ENCODE data around the gene APLP1. TPM values are rescaled to one million over a fixed set of nuclear protein-coding genes. Genes with fewer than 3 reads are reported as not detected.

The APLP1 gene
- total and polyA plus RNA-seq, 3 donors from 2014 or later = 37.9 to 54.3 (median 45.7) TPM

DNA sequence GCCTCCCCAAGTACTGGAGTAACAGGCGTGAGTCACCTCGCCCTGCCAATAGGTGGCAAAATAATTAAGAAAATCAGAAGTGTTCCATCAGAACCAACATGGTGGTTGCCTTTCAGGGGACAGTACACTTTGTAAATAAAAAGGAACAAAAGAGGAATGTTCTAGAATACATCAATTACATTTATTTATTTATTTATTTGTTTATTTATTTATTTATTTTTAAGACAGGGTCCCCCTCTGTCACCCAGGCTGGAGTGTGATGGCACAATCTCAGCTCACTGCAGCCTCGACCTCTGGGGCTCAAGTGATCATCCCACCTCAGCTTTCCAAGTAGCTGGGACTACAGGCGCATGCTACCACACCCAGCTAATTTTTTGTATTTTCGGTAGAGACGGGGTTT is 52.6 kb downstream of the APLP1 start:
- no peaks in the 10 kb centered on the region for H3K36me3 ChIP-seq (ENCODE audit: low read depth, missing control alignments)
- no peaks in the 10 kb centered on the region for H3K9me3 ChIP-seq
- H3K4me3 ChIP-seq = no peak overlapping the region
- 84 to 87% methylated on average over 6 of the region's 6 CpGs for WGBS, 2 donors
- H3K27ac ChIP-seq = no peak overlapping the region
- intact Hi-C loops (cut with DNase I; ENCODE audit: low total_unique reads) = no loop called here
- no peaks in the 10 kb centered on the region for H3K27me3 ChIP-seq
- no peaks in the 10 kb centered on the region for H3K4me1 ChIP-seq
- TF ChIP-seq, protein P1, sequence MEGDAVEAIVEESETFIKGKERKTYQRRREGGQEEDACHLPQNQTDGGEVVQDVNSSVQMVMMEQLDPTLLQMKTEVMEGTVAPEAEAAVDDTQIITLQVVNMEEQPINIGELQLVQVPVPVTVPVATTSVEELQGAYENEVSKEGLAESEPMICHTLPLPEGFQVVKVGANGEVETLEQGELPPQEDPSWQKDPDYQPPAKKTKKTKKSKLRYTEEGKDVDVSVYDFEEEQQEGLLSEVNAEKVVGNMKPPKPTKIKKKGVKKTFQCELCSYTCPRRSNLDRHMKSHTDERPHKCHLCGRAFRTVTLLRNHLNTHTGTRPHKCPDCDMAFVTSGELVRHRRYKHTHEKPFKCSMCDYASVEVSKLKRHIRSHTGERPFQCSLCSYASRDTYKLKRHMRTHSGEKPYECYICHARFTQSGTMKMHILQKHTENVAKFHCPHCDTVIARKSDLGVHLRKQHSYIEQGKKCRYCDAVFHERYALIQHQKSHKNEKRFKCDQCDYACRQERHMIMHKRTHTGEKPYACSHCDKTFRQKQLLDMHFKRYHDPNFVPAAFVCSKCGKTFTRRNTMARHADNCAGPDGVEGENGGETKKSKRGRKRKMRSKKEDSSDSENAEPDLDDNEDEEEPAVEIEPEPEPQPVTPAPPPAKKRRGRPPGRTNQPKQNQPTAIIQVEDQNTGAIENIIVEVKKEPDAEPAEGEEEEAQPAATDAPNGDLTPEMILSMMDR (IDR thresholded peaks at IDR 0.05) = no peak
- TF ChIP-seq POLR2A (IDR thresholded peaks at IDR 0.05) = no peak
- no peak for DNase-seq

DNA sequence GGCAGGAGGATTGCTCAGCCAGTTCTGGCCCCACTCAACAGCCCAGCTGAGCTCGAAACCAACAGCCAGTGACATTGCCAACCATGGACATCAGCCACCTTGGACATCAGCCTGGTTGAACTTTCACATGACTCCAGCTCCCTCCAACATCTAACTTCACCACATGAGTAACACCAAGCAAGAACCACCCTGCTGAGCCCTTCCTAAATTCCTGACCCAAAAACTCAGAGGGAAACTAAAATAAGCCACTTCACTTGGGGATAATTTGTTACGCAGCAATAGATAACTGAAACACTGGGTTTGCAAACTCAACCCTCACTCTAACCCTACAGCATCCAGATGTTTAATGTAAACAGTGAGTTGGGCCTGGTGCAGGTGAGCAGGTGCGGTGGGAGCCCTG is 57.1 kb downstream of the APLP1 start:
- H3K36me3 ChIP-seq (ENCODE audit: low read depth, missing control alignments) = no peaks in the 10 kb centered on the region
- no peak overlapping the region for H3K4me3 ChIP-seq
- H3K9me3 ChIP-seq = no peaks in the 10 kb centered on the region
- whole genome bisulfite sequencing, 2 donors = 93 to 96% methylated on average over 3 of the region's 3 CpGs
- H3K27ac ChIP-seq = no peak overlapping the region
- no peaks in the 10 kb centered on the region for H3K4me1 ChIP-seq
- intact Hi-C loops (cut with DNase I; ENCODE audit: low total_unique reads) = no loop called here
- no peaks in the 10 kb centered on the region for H3K27me3 ChIP-seq
- DNase-seq = no peak
- no peak for TF ChIP-seq POLR2A (IDR thresholded peaks at IDR 0.05)
- TF ChIP-seq, protein P1 (IDR thresholded peaks at IDR 0.05) = no peak

DNA sequence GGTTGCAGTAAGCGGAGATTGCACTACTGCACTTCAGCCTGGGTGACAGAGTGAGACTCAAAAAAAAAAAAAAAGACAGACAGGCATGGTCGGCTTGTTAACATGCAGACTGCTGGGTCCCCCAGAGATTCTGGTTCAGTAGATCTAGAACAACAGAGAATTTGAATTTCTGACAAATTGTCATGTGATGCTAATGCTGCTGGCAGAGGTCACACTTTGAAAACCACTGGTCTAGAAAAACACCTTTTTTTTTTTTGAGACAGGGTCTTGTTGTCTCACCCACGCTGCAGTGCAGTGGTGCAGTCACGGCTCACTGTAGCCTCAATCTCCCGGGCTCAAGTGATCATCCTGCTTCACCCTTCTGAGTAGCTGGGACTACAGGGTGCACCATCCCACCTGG is 60.1 kb downstream of the APLP1 start:
- H3K27me3 ChIP-seq = no peaks in the 10 kb centered on the region
- H3K4me3 ChIP-seq = no peak overlapping the region
- WGBS, 2 donors = 79 to 82% methylated on average over 5 of the region's 5 CpGs
- intact Hi-C loops (cut with DNase I; ENCODE audit: low total_unique reads) = no loop called here
- no peaks in the 10 kb centered on the region for H3K36me3 ChIP-seq (ENCODE audit: low read depth, missing control alignments)
- no peak for DNase-seq
- H3K27ac ChIP-seq = no peak overlapping the region
- TF ChIP-seq, protein P1 (IDR thresholded peaks at IDR 0.05) = no peak
- no peak for TF ChIP-seq POLR2A (IDR thresholded peaks at IDR 0.05)
- H3K9me3 ChIP-seq = no peaks in the 10 kb centered on the region
- H3K4me1 ChIP-seq = peaks cover 3% of the 10 kb centered on the region

Small RNA genes within 50 kb of the gene (small RNA-seq; reads per million reads assigned to genes)
- 0 reads per million in 2 donors for gene RN7SL402P

Other genes starting within 250 kb of the APLP1 start
- 100 to 1,000 TPM; 105 to 109 TPM for gene RBM42, start 239.5 kb upstream of the APLP1 start, total RNA-seq
- gene RBM42, start 239.5 kb upstream of the APLP1 start, polyA plus RNA-seq (ENCODE audit: insufficient read depth, low read depth, low replicate concordance) = 64.2 TPM
- gene ETV2, start 226.8 kb upstream of the APLP1 start, total RNA-seq = 10 to 100 TPM in 1 of 2 donors, 1 to 10 TPM in 1; 4.8 to 14.4 TPM
- 27.2 TPM for gene ETV2, start 226.8 kb upstream of the APLP1 start, polyA plus RNA-seq (ENCODE audit: insufficient read depth, low read depth, low replicate concordance)
- 100 to 1,000 TPM; 198 to 262 TPM for gene COX6B1, start 220.3 kb upstream of the APLP1 start, total RNA-seq
- gene COX6B1, start 220.3 kb upstream of the APLP1 start, polyA plus RNA-seq (ENCODE audit: insufficient read depth, low read depth, low replicate concordance) = 322 TPM
- gene UPK1A, start 202.1 kb upstream of the APLP1 start, total RNA-seq = under 1 TPM; 0.37 to 0.47 TPM
- 1.0 TPM for gene UPK1A, start 202.1 kb upstream of the APLP1 start, polyA plus RNA-seq (ENCODE audit: insufficient read depth, low read depth, low replicate concordance)
- 10 to 100 TPM; 26.1 to 32.5 TPM for gene ZBTB32, start 164.0 kb upstream of the APLP1 start, total RNA-seq
- gene ZBTB32, start 164.0 kb upstream of the APLP1 start, polyA plus RNA-seq (ENCODE audit: insufficient read depth, low read depth, low replicate concordance) = 125 TPM
- 100 to 1,000 TPM; 109 to 110 TPM for gene KMT2B, start 150.6 kb upstream of the APLP1 start, total RNA-seq
- 73.3 TPM for gene KMT2B, start 150.6 kb upstream of the APLP1 start, polyA plus RNA-seq (ENCODE audit: insufficient read depth, low read depth, low replicate concordance)
- gene IGFLR1, start 126.1 kb upstream of the APLP1 start, total RNA-seq = 10 to 100 TPM; 15.7 to 15.9 TPM
- 9.9 TPM for gene IGFLR1, start 126.1 kb upstream of the APLP1 start, polyA plus RNA-seq (ENCODE audit: insufficient read depth, low read depth, low replicate concordance)
- 10 to 100 TPM; 47.2 to 49.6 TPM for gene U2AF1L4, start 123.2 kb upstream of the APLP1 start, total RNA-seq
- 45.3 TPM for gene U2AF1L4, start 123.2 kb upstream of the APLP1 start, polyA plus RNA-seq (ENCODE audit: insufficient read depth, low read depth, low replicate concordance)
- 100 to 1,000 TPM; 100 to 121 TPM for gene PSENEN, start 122.9 kb upstream of the APLP1 start, total RNA-seq
- 303 TPM for gene PSENEN, start 122.9 kb upstream of the APLP1 start, polyA plus RNA-seq (ENCODE audit: insufficient read depth, low read depth, low replicate concordance)
- 10 to 100 TPM; 30.2 TPM for gene LIN37, start 120.0 kb upstream of the APLP1 start, total RNA-seq
- gene LIN37, start 120.0 kb upstream of the APLP1 start, polyA plus RNA-seq (ENCODE audit: insufficient read depth, low read depth, low replicate concordance) = 24.8 TPM
- gene HSPB6, start 111.5 kb upstream of the APLP1 start, total RNA-seq = 10 to 100 TPM; 50.9 to 57.1 TPM
- gene HSPB6, start 111.5 kb upstream of the APLP1 start, polyA plus RNA-seq (ENCODE audit: insufficient read depth, low read depth, low replicate concordance) = 146 TPM
- 10 to 100 TPM; 48.3 to 72.0 TPM for gene PROSER3, start 110.4 kb upstream of the APLP1 start, total RNA-seq
- gene PROSER3, start 110.4 kb upstream of the APLP1 start, polyA plus RNA-seq (ENCODE audit: insufficient read depth, low read depth, low replicate concordance) = 75.9 TPM
- gene ARHGAP33, start 93.0 kb upstream of the APLP1 start, total RNA-seq = 100 to 1,000 TPM in 1 of 2 donors, 10 to 100 TPM in 1; 56.2 to 133 TPM
- gene ARHGAP33, start 93.0 kb upstream of the APLP1 start, polyA plus RNA-seq (ENCODE audit: insufficient read depth, low read depth, low replicate concordance) = 46.6 TPM
- gene PRODH2, start 55.7 kb upstream of the APLP1 start, total RNA-seq = 1 to 10 TPM in 1 of 2 donors, under 1 TPM in 1; 0.99 to 1.3 TPM
- gene PRODH2, start 55.7 kb upstream of the APLP1 start, polyA plus RNA-seq (ENCODE audit: insufficient read depth, low read depth, low replicate concordance) = 2.7 TPM
- gene NPHS1, start 16.1 kb upstream of the APLP1 start, total RNA-seq = 1 to 10 TPM; 1.8 to 2.7 TPM
- 3.8 TPM for gene NPHS1, start 16.1 kb upstream of the APLP1 start, polyA plus RNA-seq (ENCODE audit: insufficient read depth, low read depth, low replicate concordance)
- gene KIRREL2, start 11.7 kb upstream of the APLP1 start, total RNA-seq = under 1 TPM; 0.56 to 0.87 TPM
- gene KIRREL2, start 11.7 kb upstream of the APLP1 start, polyA plus RNA-seq (ENCODE audit: insufficient read depth, low read depth, low replicate concordance) = 0.84 TPM
- gene NFKBID, start 32.0 kb downstream of the APLP1 start, total RNA-seq = 1 to 10 TPM; 3.8 to 6.0 TPM
- 2.8 TPM for gene NFKBID, start 32.0 kb downstream of the APLP1 start, polyA plus RNA-seq (ENCODE audit: insufficient read depth, low read depth, low replicate concordance)
- 1 to 10 TPM in 1 of 2 donors, under 1 TPM in 1; 0.87 to 3.5 TPM for gene HCST, start 34.0 kb downstream of the APLP1 start, total RNA-seq
- 16.8 TPM for gene HCST, start 34.0 kb downstream of the APLP1 start, polyA plus RNA-seq (ENCODE audit: insufficient read depth, low read depth, low replicate concordance)
- gene TYROBP, start 39.7 kb downstream of the APLP1 start, total RNA-seq = 10 to 100 TPM in 1 of 2 donors, 1 to 10 TPM in 1; 2.9 to 21.7 TPM
- 77.5 TPM for gene TYROBP, start 39.7 kb downstream of the APLP1 start, polyA plus RNA-seq (ENCODE audit: insufficient read depth, low read depth, low replicate concordance)
- 10 to 100 TPM; 27.6 to 31.7 TPM for gene LRFN3, start 67.8 kb downstream of the APLP1 start, total RNA-seq
- 12.7 TPM for gene LRFN3, start 67.8 kb downstream of the APLP1 start, polyA plus RNA-seq (ENCODE audit: insufficient read depth, low read depth, low replicate concordance)
- gene SDHAF1, start 126.6 kb downstream of the APLP1 start, total RNA-seq = 10 to 100 TPM; 40.6 to 55.0 TPM
- gene SDHAF1, start 126.6 kb downstream of the APLP1 start, polyA plus RNA-seq (ENCODE audit: insufficient read depth, low read depth, low replicate concordance) = 13.0 TPM
- gene SYNE4, start 140.2 kb downstream of the APLP1 start, total RNA-seq = 1 to 10 TPM in 1 of 2 donors, under 1 TPM in 1; 0.68 to 1.3 TPM
- gene SYNE4, start 140.2 kb downstream of the APLP1 start, polyA plus RNA-seq (ENCODE audit: insufficient read depth, low read depth, low replicate concordance) = 1.8 TPM
- gene ALKBH6, start 145.6 kb downstream of the APLP1 start, total RNA-seq = 10 to 100 TPM; 22.8 to 26.3 TPM
- gene ALKBH6, start 145.6 kb downstream of the APLP1 start, polyA plus RNA-seq (ENCODE audit: insufficient read depth, low read depth, low replicate concordance) = 11.9 TPM
- gene CLIP3, start 164.3 kb downstream of the APLP1 start, total RNA-seq = 10 to 100 TPM; 20.7 to 24.2 TPM
- 18.2 TPM for gene CLIP3, start 164.3 kb downstream of the APLP1 start, polyA plus RNA-seq (ENCODE audit: insufficient read depth, low read depth, low replicate concordance)
- gene THAP8, start 185.7 kb downstream of the APLP1 start, total RNA-seq = 10 to 100 TPM; 25.0 to 34.2 TPM
- 25.8 TPM for gene THAP8, start 185.7 kb downstream of the APLP1 start, polyA plus RNA-seq (ENCODE audit: insufficient read depth, low read depth, low replicate concordance)
- gene WDR62, start 186.3 kb downstream of the APLP1 start, total RNA-seq = 100 to 1,000 TPM in 1 of 2 donors, 10 to 100 TPM in 1; 72.3 to 106 TPM
- 178 TPM for gene WDR62, start 186.3 kb downstream of the APLP1 start, polyA plus RNA-seq (ENCODE audit: insufficient read depth, low read depth, low replicate concordance)
- 1 to 10 TPM; 3.3 to 3.4 TPM for gene OVOL3, start 242.6 kb downstream of the APLP1 start, total RNA-seq
- gene OVOL3, start 242.6 kb downstream of the APLP1 start, polyA plus RNA-seq (ENCODE audit: insufficient read depth, low read depth, low replicate concordance) = 2.6 TPM
- 100 to 1,000 TPM; 106 to 116 TPM for gene POLR2I, start 246.3 kb downstream of the APLP1 start, total RNA-seq
- 307 TPM for gene POLR2I, start 246.3 kb downstream of the APLP1 start, polyA plus RNA-seq (ENCODE audit: insufficient read depth, low read depth, low replicate concordance)
- 100 to 1,000 TPM; 177 to 226 TPM for gene TBCB, start 246.9 kb downstream of the APLP1 start, total RNA-seq
- 195 TPM for gene TBCB, start 246.9 kb downstream of the APLP1 start, polyA plus RNA-seq (ENCODE audit: insufficient read depth, low read depth, low replicate concordance)